SK-MEL-5 (cell line): Measurements from ENCODE around the gene FUCA1. TPM values are rescaled to one million over a fixed set of nuclear protein-coding genes. Genes with fewer than 3 reads are reported as not detected.
"Not testable (repeated sequence)": the region's sequence is repeated elsewhere in the genome, so short reads cannot be mapped to it uniquely, and the experiment has no call there.

Experiments used
- DNase-seq: peaks from one replicate; pipeline ENCODE4 v3.0.0-alpha.2; 2016; ENCODE audit warnings: low read depth, low spot score
- in situ Hi-C: cut with HindIII; loops from 2 replicates; pipeline ENCODE4 v1.10.0; 2016; ENCODE audit warnings: low sequenced_read_pairs, high pct_unique_total_duplicates, low pct_unique_long_range_greater_than_20kb
- total RNA-seq: library from RNA; depleted of rRNA; stranded (reverse); fragments of >200 nt; shearing (Covaris generic); gene quantifications from 2 replicates; pipeline ENCODE4 v1.2.3, GENCODE V29; 2014

FUCA1 gene
- total RNA-seq, 1 experiment from 2014 or later: 40.2 TPM

DNA sequence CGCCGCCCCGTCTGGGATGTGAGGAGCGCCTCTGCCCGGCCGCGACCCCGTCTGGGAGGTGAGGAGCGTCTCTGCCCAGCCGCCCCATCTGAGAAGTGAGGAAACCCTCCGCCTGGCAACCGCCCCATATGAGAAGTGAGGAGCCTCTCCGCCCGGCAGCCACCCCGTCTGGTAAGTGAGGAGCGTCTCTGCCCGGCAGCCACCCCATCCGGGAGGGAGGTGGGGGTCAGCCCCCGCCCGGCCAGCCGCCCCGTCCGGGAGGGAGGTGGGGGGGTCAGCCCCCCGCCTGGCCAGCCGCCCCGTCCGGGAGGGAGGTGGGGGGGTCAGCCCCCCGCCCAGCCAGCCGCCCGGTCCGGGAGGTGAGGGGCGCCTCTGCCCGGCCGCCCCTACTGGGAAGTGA lies 15.0 kb downstream of the FUCA1 start:
- DNase-seq, in situ Hi-C loops: not testable (repeated sequence)

DNA sequence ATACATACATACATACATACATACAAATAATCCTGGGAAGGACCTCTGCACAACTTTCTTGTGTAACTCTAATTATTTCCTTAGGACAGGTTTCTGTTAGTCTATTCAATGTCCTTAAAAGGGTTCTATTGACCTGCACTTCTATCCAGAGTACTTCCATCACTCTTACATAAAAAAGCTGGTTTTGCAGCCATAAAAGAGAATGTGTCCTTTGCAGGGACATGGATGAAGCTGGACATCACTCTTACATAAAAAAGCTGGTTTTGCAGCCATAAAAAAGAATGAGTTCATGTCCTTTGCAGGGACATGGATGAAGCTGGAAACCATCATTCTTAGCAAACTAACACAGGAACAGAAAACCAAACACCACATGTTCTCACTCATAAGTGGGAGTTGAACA lies 16.7 kb downstream of the FUCA1 start:
- in situ Hi-C loops: not testable (repeated sequence)

DNA sequence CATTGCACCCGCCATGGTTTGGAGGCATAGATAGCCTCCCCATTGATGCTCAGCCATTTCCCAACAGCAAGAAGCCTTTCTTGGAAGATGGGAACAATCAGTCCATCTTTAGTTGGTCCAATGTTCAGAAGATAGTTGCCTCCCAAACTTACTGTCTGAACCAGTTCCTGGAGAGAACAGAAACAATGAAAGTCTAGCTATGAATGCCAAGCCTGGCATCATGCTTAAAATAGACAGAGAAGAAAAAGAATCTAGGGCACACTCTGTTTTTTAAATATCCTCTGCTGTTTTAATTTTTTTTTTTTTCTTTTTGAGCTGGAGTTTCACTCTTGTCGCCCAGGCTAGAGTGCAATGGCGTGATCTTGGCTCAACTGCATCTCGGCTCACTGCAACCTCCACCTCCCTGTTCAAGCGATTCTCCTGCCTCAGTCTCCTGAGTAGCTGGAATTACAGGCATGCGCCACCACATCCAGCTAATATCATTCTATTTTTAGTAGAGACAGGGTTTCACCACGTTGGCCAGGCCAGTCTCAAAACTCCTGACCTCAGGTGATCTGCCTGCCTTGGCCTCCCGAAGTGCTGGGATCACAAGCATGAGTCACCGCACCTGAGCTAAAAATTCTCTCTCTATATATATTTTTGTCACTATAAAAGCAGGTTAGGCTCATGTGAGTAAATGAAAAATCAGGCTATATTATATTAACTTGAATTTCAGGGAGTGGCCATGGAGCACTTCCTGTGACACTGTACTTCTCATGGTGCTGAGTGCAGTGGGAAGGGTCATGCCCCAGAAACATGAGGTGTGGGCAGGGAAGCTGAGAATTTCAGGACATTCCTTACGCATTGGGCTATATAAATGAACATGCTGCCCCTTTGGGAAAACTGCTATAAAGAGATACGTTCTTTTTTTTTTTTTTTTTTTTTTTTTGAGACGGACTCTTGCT lies 19.1 kb downstream of the FUCA1 start:
- DNase-seq: no peak
- in situ Hi-C loops: no loop called here

More for the DNA sequence above, 16.7 kb downstream of the FUCA1 start:
- not testable (repeated sequence) for DNase-seq

DNA sequence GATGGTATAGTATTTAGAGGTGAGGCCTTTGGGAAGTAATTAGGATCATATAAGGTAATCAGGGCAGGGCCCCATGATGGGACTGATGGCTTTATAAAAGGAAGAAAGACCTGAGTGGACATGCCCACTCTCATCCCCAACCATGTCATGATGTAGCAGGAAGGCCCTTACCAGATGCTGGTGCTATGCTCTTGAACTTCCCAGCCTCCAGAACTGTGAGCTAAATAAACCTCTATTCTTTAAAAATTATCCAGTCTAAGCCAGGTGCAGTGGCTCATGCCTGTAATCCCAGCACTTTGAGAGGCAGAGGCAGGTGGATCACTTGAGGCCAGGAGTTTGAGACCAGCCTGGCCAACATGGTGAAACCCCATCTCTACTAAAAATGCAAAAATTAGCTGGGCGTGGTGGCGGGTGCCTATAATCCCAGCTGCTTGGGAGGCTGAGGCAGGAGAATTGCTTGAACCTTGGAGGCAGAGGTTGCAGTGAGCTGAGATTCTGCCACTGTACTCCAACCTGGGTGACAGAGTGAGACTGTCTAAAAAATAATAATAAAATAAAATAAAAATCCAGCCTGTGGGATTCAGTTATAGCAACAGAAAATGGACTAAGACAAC lies 20.5 kb downstream of the FUCA1 start:
- DNase-seq, in situ Hi-C loops: not testable (repeated sequence)

- in situ Hi-C loops: no loop called here
- no peak for DNase-seq
These were observed 22.9 kb downstream of the FUCA1 start for GRCh38 chr1:23845163-23845562.

DNA sequence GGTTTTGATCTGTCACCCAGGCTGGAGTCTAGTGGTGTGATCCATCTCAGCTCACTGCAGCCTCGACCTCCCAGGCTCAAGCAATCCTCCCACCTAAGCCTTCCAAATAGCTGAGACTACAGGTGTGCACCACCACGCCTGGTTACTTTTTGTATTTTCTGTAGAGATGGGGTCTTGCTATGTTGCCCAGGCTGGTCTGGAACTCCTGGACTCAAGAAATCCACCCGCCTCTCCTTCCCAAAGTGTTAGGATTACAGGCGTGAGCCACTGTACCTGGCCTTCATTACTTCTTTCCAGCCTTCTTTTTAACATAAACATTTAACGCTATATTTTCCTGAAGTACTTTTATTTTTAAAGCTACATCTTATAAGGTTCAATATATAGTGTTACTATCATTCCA lies 24.4 kb downstream of the FUCA1 start:
- no peak for DNase-seq
- in situ Hi-C loops: no loop called here

- in situ Hi-C loops: no loop called here
- DNase-seq: peak; percentile 58
These were observed 29.7 kb downstream of the FUCA1 start for GRCh38 chr1:23838401-23838866.

GRCh38 chr1:23837908-23838307 lies 30.2 kb downstream of the FUCA1 start:
- in situ Hi-C loops: no loop called here
- no peak for DNase-seq

DNA sequence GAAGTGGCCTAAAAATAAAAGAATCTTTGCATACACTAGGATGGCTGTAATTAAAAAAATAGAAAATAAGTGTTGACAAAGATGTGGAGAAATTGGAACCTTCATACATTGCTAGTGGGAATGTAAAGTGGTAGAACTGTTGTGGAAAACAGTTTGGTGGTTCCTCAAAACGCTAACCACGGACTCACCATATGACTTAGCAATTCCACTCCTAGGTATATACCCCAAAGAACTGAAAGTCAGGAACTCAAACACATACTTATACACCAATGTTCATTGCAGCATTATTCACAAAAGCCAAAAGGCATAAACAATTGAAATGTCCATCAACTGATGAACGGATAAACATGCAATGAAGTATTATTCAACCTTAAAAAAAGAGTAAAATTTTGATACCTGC lies 32.1 kb downstream of the FUCA1 start:
- no peak for DNase-seq
- in situ Hi-C loops: no loop called here

GRCh38 chr1:23834156-23834555 lies 33.9 kb downstream of the FUCA1 start:
- DNase-seq, in situ Hi-C loops: not testable (repeated sequence)

DNA sequence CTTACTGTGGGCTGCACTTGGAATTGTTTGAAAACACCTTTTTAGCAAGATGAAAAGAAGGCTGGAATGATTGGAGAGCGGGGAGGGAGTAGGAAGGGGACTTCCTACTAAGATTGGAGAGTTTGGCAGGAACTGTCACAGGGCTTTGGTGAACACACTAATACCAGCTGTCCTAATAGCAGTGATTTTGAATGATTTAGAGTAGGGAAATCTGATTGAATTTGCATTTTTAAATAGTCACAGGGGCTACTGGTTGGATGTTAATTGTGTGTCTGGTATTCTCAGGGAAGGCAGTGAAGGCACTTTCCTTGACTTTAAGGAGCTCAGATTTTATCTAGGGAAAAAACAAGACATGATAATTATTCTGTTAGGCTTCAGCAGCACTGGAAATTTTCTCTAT lies 40.4 kb downstream of the FUCA1 start:
- no peak for DNase-seq
- in situ Hi-C loops: no loop called here

- in situ Hi-C loops, DNase-seq: not testable (repeated sequence)
These were observed 41.5 kb downstream of the FUCA1 start for GRCh38 chr1:23826590-23826989.

- DNase-seq: no peak
- in situ Hi-C loops: no loop called here
These were observed 42.1 kb downstream of the FUCA1 start for GRCh38 chr1:23825762-23826522.

DNA sequence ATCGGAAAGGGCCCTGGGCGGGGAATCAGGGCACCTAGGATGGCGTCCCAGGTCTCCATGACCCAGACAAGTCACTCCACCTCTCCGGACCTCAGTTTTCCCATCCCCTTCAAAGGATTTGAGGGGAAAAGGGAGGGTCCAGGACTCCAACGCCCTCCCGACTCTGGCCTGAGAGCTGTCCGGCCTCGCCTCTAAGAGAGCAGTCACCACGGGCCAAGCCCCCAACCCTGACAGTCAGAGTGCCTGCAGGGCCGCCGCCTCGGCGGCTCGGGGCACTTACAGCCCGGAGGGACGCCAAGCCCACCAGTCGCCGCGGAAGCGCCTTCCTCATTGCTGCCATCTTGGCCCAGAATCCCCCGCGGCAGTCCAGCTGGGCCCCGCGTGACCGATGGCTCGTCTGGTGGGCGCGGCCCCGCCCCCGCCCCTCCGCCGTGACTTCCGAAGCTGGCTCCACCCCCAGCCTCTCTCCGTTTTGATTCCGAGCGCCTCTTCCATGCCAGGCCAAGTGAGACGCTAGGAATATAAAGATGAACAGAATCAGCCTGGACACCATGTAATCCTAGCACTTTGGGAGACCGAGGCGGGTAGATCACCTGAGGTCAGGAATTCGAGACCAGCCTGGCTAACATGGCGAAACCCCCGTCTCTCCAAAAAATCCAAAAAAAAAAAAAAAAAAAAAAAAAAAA lies 42.9 kb downstream of the FUCA1 start, which contains the start of gene HMGCL:
Gene HMGCL (minus strand): TSS at position 354 of the 686 bp plus-strand sequence. CDS start 14 bp downstream, at position 340.
- in situ Hi-C loops: no loop called here
- peak; percentile 89 for DNase-seq

- DNase-seq: no peak
- in situ Hi-C loops: no loop called here
These were observed 43.4 kb downstream of the FUCA1 start for GRCh38 chr1:23824711-23825075.

DNA sequence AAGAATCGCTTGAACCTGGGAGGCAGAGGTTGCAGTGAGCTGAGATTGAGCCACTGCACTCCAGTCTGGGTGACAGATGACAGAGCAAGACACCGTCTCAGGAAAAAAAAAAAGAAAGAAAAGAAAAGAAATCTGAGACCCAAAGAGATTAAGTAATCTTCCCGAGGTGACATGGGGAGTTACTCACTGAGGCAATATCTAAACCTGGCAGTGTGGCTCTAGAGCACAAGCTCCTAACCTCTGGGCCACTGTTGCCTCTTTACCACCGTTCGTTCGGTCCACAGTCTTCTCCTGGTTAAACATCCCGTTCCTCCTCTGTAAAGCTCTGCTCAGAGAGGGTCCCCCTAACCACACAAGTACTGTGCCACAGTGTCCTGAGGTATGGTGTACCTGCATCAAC lies 44.3 kb downstream of the FUCA1 start:
- in situ Hi-C loops: no loop called here

DNA sequence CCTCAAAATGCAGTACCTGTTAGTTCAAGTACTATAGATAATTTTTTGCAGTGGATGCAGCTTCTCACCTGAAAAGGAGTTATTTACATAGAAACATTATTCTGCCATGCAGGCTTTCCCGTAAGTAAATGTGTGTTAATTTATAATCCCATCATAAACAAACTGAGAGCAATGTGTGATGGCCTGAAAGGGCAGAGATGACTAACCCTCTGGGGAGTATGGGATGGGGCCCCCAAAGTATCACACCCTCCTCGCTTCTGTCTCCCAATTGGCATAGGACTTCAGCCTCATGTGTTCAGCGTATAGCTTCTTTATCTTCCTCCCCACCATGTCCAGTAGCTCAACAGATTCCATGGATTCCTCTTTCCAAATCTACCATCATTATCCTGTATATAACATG lies 50.5 kb downstream of the FUCA1 start:
- in situ Hi-C loops: no loop called here
- DNase-seq: no peak

More for the DNA sequence above, 44.3 kb downstream of the FUCA1 start:
- no peak for DNase-seq
